SKM-1 treated with dmso at 0.1 percent for 144 hours (cell line): ENCODE data around the gene C11orf24.

Experiments
- DNase-seq: peaks from one replicate; lab custom pipeline; 2025; ENCODE audit not compliant: unreplicated experiment; lab: John Stamatoyannopoulos, UW

C11orf24 gene

GRCh38 chr11:68271023-68271780, 571 bp downstream of the C11orf24 start:
- peak; percentile 73 for DNase-seq

GRCh38 chr11:68270196-68271022, 1.4 kb downstream of the C11orf24 start:
- no peak for DNase-seq

- no peak for DNase-seq
Observed at GRCh38 chr11:68269414-68270081, 2.2 kb downstream of the C11orf24 start.

GRCh38 chr11:68267881-68268240, 3.9 kb downstream of the C11orf24 start:
- no peak for DNase-seq

GRCh38 chr11:68266936-68267880, 4.6 kb downstream of the C11orf24 start:
- DNase-seq, result no peak

DNA sequence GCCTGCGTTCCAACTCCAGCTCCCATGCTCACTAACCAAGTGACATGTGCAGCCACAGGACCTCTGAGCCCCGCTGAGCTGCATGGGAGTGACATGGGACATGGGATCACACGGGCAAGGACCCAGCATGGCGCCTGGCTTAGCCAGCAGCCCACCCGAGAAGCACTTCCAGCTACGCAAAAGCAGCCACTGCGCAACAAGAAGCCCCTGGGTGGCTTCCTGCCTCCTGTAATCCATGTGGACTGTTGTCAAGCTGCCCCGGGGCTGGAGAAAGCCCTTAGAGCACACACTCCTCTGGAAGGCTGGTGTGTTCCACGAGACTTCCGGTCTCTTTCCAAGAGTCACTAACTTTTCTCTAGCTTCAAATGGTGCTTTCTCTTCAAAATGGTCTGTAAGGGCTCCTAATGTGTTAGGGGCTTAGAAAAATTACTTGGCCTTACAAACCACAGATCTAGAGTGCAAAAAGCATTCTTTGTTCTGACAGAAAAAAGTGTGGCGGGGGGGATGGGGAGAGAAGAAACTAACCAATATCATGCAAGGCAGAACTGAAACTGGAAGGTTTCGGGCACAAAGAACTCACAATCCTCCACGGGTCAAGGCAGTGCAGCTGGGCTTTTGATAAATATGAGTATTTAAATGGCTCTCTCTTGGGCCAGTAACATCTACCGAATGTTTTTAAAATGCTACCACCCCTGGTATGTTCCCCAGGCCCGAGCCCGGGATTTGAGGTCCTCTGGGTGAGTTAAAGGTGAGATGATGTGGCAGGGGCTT, 5.5 kb downstream of the C11orf24 start:
- no peak for DNase-seq

GRCh38 chr11:68264741-68265540, 6.8 kb downstream of the C11orf24 start:
- no peak for DNase-seq

- no peak for DNase-seq
Observed at GRCh38 chr11:68264244-68264643, 7.5 kb downstream of the C11orf24 start.

DNA sequence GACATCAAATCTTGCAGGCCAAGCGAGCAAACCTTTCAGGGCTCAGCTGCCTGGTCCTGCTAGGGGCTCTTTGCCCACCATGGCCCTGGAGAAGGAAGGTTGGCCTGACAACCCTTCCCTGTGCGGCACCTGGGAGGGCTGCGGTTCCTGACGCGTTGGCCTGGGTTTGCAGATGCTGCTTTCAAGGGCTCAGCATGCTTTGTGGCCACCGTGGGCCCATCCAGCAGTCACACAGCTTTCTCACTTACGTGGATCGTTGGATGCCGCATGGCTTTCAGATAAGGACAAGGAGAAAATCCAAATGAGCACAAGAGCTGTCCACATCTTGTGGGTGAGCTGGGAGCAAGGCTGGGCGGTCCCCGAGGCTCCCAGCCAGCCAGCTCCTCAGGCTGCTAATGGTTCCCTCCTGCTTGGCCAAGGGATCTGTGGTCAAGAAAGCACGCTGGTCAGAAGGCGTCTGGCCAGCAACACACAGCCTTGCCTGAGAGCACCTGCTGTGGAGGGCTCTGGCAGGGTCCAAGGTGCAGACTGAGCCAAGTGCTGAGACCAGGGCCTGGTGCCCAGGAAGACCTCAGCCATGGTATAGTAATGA, 8.2 kb downstream of the C11orf24 start:
- DNase-seq, result no peak

DNA sequence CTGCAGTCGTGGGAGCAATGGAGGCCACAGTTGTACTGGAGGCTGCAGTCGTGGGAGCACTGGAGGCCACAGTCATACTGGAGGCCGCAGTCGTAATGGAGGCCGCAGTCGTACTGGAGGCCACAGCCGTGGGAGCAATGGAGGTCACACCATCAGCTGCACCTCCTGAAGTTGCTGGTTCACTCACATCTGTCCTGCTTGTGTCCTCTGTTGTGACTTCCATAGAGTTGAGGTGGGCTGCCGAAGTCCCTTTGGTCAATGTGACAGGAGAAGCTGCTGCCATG, 9.3 kb downstream of the C11orf24 start:
- no peak for DNase-seq

DNA sequence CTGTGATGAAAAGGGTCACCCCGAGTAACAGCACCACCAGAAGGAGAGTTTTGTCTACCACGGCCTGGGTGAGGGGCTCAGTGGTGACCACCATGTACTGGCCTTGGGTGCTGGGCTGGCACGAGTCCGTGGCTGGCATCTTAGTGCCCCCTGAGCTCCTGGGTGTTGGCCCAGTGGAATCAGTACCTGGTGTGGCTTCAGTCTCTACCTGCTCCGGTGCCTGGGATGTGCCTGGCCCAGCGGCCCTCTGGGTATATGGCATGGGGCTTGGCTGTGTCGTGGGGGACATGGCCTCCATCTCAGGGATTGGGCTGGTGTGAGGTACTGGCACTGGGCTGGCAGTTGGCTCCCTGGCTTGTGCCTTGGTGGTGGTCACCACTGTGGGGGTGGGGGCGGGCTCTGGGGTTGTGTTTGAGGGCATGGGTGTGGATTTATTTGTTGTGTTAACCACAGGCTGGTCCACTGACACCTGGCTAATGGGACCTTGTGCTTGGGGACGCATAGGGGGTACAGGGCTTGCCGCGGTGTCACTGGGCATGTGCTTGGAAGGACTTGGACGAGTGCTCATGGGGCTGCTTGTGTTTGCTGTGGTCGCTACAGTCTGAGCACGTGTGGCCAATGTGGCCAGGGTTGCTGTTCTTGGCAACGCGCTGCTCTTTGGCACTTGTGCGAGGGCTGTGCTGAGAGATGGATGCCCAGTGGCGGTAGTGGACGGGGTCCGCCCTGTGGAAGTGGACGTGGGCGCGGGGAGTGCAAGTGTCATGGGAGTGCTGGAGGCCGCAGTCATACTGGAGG, 9.8 kb downstream of the C11orf24 start:
- DNase-seq, result no peak

- no peak for DNase-seq
Observed at GRCh38 chr11:68261006-68261405, 10.8 kb downstream of the C11orf24 start.

GRCh38 chr11:68260484-68260883, 11.3 kb downstream of the C11orf24 start:
- no peak for DNase-seq

GRCh38 chr11:68259122-68259959, 12.4 kb downstream of the C11orf24 start:
- no peak for DNase-seq

DNA sequence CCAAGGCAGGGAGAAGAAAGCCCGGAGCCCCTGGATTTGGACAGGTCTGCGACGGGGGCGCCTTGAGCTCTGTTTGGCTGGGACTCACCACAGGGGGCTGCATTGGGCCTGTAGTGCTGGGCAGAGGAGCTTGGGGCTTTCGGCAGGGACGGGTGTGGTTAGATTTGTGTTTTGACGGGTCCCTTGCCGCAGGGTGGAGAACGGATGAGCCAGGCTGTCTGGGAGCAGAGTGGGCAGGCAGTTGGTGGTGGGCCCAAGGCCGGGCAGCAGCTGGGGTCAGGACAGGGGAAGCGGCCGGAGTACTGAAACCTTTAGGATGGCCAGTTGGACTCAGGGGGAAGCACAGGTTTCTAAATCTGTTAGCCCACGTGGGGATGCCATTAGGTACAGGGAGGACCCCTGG, 13.4 kb downstream of the C11orf24 start:
- no peak for DNase-seq

DNA sequence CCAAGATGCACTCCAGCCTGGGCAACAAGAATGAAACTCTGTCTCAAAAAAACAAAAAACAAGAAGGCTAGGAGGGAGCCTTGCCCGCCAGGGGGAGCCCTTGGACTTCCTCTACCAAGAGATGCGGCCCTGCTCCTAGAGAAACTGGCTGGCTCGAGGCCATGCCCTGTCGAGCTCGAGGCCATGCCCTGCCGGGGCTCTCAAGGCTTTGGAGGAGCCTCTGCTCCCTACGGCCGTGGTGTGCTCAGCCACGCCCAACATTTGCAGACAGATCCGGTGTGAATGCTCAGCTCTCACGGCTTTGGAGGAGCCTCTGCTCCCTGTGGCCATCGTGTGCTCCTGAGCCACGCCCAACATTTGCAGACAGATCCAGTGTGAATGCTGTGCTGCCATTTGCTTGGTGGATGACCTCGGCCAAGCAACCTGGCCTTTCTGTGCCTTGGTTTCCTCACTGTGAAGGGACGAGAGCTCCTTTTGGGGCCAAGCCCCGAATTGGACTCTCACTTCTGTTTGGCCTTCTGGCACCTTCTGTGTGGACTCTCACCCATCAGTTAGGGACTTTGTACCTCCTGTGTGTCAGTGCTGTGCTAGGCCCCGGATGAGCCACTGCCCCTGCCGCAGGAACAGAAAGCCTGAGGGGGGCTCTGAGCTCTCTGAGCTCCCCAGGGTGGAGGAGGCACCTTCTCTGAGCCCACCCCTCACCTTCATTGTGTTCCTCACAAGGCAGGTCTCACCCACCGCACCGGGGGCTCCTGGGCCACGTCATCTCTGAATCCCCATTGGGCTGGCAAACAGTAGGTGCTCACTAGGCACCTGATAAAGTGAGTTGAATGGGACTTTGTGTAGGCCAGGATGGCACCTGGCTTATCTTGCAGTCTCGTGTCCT, 14.1 kb downstream of the C11orf24 start:
- peak; percentile 80 for DNase-seq
